Suppressor macrophage treated with lipopolysaccharide for 4 hours (primary cell): Measurements from ENCODE around the gene TP53I3.
A peak's percentile ranks its signal among the peaks of the same experiment; 100 is the strongest.
"Not testable (repeated sequence)": the region's sequence is repeated elsewhere in the genome, so short reads cannot be mapped to it uniquely, and the experiment has no call there.

Source experiments
- DNase-seq: peaks from one replicate; pipeline ENCODE4 v3.0.0-alpha.2; 2020

The TP53I3 gene

GRCh38 chr2:24095171-24095677 lies 10.6 kb upstream of the TP53I3 start:
- not testable (repeated sequence) for DNase-seq

- DNase-seq = not testable (repeated sequence)
Observed at GRCh38 chr2:24093270-24093669, 8.6 kb upstream of the TP53I3 start.

- no peak for DNase-seq
Observed at GRCh38 chr2:24088821-24089359, 4.3 kb upstream of the TP53I3 start.

DNA sequence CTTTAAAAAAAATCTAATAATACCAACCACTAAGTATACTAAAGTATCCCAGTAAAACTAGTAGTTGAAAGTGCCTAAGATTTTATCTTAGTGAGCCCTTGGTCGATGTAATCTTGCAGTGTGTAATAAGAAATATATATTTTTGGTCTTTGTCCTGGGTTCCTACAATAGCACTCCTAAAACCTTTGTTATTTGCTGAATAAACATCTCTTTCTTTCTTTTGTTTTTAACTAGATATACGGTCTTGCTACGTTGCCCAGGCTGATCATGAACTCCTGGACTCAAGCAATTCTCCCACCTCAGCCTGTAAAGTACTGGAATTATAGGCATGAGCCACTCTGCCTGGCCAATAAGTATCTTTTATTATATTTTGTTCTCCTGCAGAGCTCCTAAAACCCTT lies 2.4 kb upstream of the TP53I3 start:
- DNase-seq = no peak

DNA sequence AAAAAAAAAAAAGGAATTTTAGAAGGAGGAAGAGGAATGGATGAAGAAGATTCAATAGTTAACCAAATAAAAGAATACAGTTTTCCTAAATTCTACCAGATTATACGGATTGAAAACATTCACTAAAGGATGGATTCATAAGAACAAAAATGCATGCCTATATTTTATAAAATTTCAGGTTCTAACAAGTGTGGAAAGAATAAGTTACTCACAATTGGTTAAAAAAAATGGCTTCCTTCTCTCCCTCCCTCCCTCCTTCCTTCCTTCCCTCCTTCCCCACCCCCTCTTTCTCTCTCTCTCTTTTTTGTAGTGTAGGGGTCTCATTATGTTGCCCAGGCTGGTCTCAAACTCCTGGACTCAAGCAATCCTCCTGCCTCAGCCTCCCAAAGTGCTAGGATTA lies 1.6 kb upstream of the TP53I3 start:
- DNase-seq = no peak

DNA sequence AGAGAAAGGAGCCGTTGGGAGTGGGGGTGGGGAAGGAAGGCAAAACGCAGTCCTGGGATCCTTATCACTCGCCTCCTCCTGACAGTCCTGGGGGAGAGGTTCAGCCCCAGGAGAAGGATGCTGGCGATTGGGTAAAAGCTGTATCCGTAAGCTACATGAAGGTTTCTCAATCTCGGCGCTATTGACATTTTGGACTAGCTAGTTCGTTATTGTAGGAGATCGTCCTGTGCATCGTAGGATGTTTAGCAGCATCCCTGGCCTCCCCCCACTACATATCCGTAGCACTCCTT lies 511 bp upstream of the TP53I3 start:
- no peak for DNase-seq

- peak; percentile 79 for DNase-seq
Observed at GRCh38 chr2:24083567-24084385, 858 bp downstream of the TP53I3 start.

DNA sequence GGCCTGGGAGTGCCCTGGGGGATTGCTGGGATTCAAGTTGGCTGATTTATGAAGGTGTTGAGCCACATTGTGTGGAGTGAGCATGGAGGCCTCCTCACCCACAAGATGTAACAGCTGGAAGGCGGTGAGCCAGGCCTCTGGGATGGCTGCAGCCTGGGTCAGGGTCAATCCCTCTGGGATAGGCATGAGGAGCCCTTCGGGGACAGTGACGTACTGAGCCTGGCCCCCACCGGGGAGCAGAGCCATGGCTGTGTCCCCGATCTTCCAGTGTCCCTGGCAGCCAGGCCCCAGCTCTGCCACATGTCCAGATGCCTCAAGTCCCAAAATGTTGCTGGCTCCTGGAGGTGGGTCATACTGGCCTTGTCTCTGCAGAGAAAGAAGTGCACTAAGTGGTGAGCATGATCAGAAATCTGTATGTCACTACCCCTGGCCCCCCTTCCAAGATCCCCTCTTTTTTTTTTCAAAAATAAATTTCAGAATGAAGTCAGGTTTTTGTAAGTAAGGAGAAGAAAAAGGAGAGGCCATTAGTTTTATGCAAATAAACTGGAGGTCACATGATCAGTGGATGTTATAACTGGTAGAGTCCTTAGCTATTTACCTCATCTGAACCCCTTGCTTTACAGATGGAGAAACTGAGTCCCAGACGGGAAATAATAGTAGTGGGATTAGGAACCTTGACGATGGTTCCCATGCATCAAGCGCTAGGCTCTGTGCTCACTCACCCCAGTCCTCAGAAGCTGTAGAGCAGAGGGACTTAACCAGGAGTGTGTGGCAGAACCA lies 1.7 kb downstream of the TP53I3 start:
- no peak for DNase-seq

GRCh38 chr2:24080701-24081100 lies 3.9 kb downstream of the TP53I3 start:
- DNase-seq = no peak

DNA sequence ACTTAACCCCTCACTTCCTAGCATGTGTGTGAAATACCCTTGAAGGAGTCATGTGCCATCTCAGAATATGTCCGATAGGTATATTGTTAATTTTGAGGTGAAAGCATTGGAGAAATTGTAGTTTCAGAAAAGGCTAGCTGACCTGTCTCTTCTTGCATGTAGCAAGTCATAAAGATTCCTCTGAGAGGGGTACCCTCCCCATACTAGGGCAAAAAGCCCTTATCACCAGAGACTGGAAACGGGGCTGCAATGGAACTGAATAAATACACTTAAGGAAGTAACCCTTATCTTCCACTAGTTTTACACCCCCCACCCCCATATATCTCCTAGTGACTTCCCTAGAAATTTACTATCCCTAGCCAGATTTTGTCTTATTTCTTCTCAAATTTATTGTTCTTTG lies 6.8 kb downstream of the TP53I3 start:
- no peak for DNase-seq

DNA sequence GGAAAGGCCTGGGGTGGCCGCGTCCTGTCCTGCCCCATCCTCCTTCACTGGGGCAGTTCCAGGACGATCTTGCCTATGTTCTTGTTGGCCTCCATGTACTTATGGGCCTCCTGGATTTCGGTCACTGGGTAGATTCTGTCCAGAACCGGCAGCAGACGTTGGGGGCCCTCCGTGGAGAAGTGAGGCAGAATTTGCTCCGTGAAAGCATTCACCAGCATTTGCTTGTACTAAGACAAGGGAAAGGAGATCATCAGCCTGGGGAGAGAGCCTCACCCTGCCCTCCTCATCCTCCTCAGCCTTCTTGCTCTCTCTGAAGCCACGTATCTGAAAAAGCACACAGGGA lies 7.1 kb downstream of the TP53I3 start:
- DNase-seq = no peak

- peak; percentile 23 for DNase-seq
Observed at GRCh38 chr2:24076849-24077534, 7.6 kb downstream of the TP53I3 start.

- peak; percentile 99 for DNase-seq
Observed at GRCh38 chr2:24075915-24076848, 8.5 kb downstream of the TP53I3 start, which contains the start of gene SF3B6. Gene SF3B6 (minus strand): TSS chr2:24076326. CDS start chr2:24076229, 97 bp downstream.

- no peak for DNase-seq
Observed at GRCh38 chr2:24075259-24075658, 9.4 kb downstream of the TP53I3 start.

DNA sequence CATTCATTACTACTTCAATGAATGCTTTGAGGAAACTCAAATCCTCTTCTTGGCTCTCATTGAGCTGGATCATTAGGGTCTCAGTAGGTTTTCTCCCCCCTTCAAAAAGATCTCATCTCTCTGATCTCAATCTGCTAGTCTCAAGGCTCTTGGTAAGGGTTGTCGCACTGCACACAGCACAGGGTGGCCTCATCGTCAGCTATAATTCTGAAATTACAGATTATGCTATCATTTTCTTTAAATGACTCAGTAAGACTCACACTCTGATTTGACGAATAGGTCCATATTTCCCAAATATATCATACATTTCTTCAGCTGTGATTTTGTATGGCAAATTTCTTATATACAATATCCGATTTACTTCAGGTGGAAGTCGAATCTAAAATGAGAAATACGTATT lies 10.8 kb downstream of the TP53I3 start:
- DNase-seq = no peak

DNA sequence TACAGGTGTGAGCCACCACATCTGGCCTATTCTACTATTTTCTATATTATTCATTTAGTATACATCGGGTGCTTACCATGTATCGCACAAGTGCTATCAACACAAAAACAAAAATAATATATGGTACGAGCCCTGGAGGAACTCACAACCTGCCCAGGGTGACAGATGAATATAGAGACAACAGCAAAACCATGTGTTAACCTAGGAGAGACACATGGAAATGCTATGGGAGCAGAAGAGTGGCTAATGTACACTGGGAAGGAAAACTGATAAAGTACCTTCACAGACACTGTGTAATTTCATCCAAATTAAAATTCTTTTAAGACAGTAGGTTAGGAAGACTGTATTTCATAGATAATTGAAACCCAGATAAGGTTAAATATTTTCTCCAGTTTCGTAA lies 12.4 kb downstream of the TP53I3 start:
- no peak for DNase-seq

DNA sequence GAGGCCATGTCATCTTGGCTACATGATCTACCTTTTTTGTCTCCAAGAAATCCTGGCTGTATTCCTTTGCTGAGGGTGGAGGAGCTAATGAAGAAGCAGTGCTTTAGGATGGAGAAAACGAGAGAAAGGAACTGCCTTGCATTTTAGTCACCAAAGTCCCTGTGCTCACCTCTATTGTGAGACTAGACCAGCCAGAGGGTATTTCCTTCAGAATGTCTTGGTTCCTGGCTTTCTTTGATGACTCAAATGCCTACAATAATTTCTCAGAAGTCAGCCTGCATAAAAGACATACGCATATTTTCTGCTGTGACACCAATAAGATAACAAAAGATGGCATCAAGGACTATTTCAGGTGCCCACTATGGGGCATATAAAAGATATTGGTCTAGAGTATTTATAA lies 19.3 kb downstream of the TP53I3 start:
- no peak for DNase-seq

GRCh38 chr2:24058564-24059271 lies 25.9 kb downstream of the TP53I3 start:
- DNase-seq = peak; percentile 21

GRCh38 chr2:24055750-24056149 lies 28.9 kb downstream of the TP53I3 start:
- no peak for DNase-seq

GRCh38 chr2:24054366-24055010 lies 30.1 kb downstream of the TP53I3 start:
- DNase-seq = no peak

GRCh38 chr2:24052951-24053350 lies 31.7 kb downstream of the TP53I3 start:
- DNase-seq = no peak
